ENCODE measurements around the gene PRSS33. TPM values are rescaled to one million over a fixed set of nuclear protein-coding genes. Genes with fewer than 3 reads are reported as not detected.
A peak's percentile ranks its signal among the peaks of the same experiment; 100 is the strongest.

Gene PRSS33
- total and polyA plus RNA-seq, 2 donors from 2014 or later: not detected

GRCh38 chr16:2827831-2828520, 40.6 kb upstream of the PRSS33 start:
- no peak for TF ChIP-seq CTCF (IDR thresholded peaks at IDR 0.05; ENCODE audit: borderline replicate concordance, extremely low read depth, insufficient read depth)
- Histone ChIP-seq H3K27me3 (ENCODE audit: control insufficient read depth, insufficient read depth, low read length) (no peaks in the 10 kb centered on the region), H3K4me1 (ENCODE audit: control insufficient read depth in 2 of 3, insufficient read depth in 2 of 3, low read depth in 1 of 3, low read length in 3 of 3) (no peaks in the 10 kb centered on the region), H3K36me3 (ENCODE audit: control insufficient read depth in 2 of 3, insufficient read depth in 3 of 3, low read length in 3 of 3) (no peaks in the 10 kb centered on the region), H3K27ac (ENCODE audit: low read depth in 2 of 2, low read length in 2 of 2) (no peak overlapping the region), H3K9me3 (ENCODE audit: control insufficient read depth in 2 of 3, insufficient read depth in 1 of 3, low read length in 3 of 3) (no peaks in the 10 kb centered on the region), H3K4me3 (ENCODE audit: low read length in 3 of 3) (no peak overlapping the region), H3K9ac (ENCODE audit: low read length in 3 of 3) (no peak overlapping the region)
- intact Hi-C loops (cut with DNase I): no loop called here
- FAIRE-seq (no peak), DNase-seq (peak in 2 of 5 donors; percentile 6 to 13)

GRCh38 chr16:2827374-2827791, 40.0 kb upstream of the PRSS33 start:
- no peak for DNase-seq
- intact Hi-C loops (cut with DNase I): no loop called here
- no peak for FAIRE-seq

GRCh38 chr16:2826591-2827373, 39.4 kb upstream of the PRSS33 start:
- Histone ChIP-seq H3K4me3 (ENCODE audit: low read length in 3 of 3) (no peak overlapping the region), H3K27ac (ENCODE audit: low read depth in 2 of 2, low read length in 2 of 2) (no peak overlapping the region), H3K36me3 (ENCODE audit: control insufficient read depth in 2 of 3, insufficient read depth in 3 of 3, low read length in 3 of 3) (no peaks in the 10 kb centered on the region), H3K27me3 (ENCODE audit: control insufficient read depth, insufficient read depth, low read length) (no peaks in the 10 kb centered on the region), H3K9me3 (ENCODE audit: control insufficient read depth in 2 of 3, insufficient read depth in 1 of 3, low read length in 3 of 3) (no peaks in the 10 kb centered on the region), H3K4me1 (ENCODE audit: control insufficient read depth in 2 of 3, insufficient read depth in 2 of 3, low read depth in 1 of 3, low read length in 3 of 3) (no peaks in the 10 kb centered on the region), H3K9ac (ENCODE audit: low read length in 3 of 3) (no peak overlapping the region)
- FAIRE-seq (no peak), DNase-seq (no peak)
- intact Hi-C loops (cut with DNase I): no loop called here
- TF ChIP-seq CTCF (IDR thresholded peaks at IDR 0.05; ENCODE audit: borderline replicate concordance, extremely low read depth, insufficient read depth): no peak

More at GRCh38 chr16:2827374-2827791, 40.0 kb upstream of the PRSS33 start:
- H3K9me3 ChIP-seq (ENCODE audit: control insufficient read depth in 2 of 3, insufficient read depth in 1 of 3, low read length in 3 of 3): no peaks in the 10 kb centered on the region
- no peaks in the 10 kb centered on the region for H3K36me3 ChIP-seq (ENCODE audit: control insufficient read depth in 2 of 3, insufficient read depth in 3 of 3, low read length in 3 of 3)
- H3K4me1 ChIP-seq (ENCODE audit: control insufficient read depth in 2 of 3, insufficient read depth in 2 of 3, low read depth in 1 of 3, low read length in 3 of 3): no peaks in the 10 kb centered on the region
- H3K4me3 ChIP-seq (ENCODE audit: low read length in 3 of 3): no peak overlapping the region
- no peak overlapping the region for H3K27ac ChIP-seq (ENCODE audit: low read depth in 2 of 2, low read length in 2 of 2)
- TF ChIP-seq CTCF (IDR thresholded peaks at IDR 0.05; ENCODE audit: borderline replicate concordance, extremely low read depth, insufficient read depth): no peak
- no peak overlapping the region for H3K9ac ChIP-seq (ENCODE audit: low read length in 3 of 3)
- H3K27me3 ChIP-seq (ENCODE audit: control insufficient read depth, insufficient read depth, low read length): no peaks in the 10 kb centered on the region
